GM19099 (cell line): ENCODE data around the gene SRRM5.

Experiments
- POLR2A ChIP-seq: IDR thresholded peaks from 3 replicates; pipeline ENCODE4 v1.6.1; 2011; ENCODE audit warnings: low read depth; ENCODE audit not compliant: insufficient read length; ENCODE audit errors: extremely low read depth

The SRRM5 gene, protein sequence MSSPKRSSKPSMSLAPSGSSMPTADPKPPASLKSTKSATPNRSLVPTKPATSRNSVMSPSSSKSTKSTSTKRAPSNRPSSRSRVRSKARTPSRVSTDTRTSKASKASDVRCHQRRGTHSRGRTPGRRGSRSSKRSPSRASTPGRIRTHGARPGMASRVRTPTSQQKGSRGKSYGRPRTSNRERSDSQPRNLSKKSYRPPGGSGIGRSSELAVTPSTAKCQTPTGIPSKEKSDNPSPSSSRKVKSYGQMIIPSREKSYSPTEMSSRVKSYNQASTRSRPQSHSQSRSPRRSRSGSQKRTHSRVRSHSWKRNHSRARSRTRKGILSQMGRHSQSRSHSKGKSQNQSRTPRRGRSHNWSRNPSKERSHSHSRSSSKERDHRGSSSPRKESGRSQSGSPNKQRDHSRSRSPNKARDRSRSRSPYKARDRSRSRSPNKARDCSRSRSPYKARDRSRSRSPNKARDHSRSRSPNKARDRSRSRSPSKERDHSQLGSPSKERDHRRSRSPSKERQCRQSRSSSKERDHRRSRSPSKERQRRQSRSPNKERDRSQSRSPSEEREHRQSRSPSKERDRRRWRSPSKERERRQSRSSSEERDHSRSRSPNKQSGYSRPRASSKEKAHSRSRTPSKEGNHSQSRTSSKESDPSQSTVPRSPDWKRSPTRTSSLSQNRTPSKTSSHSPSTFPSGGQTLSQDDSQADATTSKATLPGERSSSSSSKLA

DNA sequence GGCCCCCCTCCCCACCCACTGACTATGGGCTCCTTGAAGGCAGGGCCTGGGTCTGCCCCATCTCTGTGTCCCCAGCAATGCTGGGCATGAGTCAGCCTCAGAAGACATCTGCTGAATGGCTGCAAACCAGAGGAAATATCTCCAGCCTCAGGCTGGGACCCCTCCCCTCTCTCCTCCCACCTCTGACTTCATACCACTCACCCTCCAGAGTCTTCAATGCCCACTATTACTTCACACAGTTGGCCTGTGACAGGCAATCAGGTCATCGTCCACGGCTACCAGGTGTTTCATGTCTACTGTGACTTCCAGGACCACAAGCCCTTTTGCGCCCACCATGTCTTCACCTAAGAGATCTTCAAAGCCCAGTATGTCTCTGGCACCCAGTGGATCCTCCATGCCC lies at the start of gene SRRM5:
Gene SRRM5 (plus strand): TSS at position 301 of the 400 bp plus-strand sequence. CDS start 34 bp downstream, at position 335.
- TF ChIP-seq POLR2A, result no peak

- no peak for TF ChIP-seq POLR2A
These were observed 49.6 kb upstream of the SRRM5 start for GRCh38 chr19:43562226-43562697.

DNA sequence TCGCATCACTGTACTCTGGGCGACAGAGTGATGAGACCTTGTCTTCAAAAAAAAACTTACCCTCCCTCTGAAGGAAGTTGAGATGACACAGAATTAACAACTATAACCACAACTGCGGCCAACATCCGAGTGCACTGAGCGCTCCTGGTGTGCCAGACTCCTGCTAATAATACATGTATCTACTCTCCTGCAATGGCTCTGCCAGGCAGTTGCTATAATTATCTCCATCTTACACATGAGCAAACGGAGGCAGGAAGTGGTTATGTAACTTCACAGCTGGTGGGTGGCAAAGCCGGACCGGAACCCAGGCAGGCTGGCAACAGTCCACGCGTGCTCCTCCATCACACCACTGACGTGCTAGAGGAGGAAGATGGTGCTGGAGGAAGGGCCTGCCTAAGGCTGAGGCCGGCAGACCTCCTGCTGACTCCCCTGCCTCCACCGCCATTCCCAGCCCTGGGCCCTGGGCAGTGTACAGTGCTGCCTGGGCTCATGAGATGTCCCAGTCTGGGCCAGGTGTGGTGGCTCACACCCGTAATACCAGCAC lies 49.1 kb upstream of the SRRM5 start:
- no peak for TF ChIP-seq POLR2A

DNA sequence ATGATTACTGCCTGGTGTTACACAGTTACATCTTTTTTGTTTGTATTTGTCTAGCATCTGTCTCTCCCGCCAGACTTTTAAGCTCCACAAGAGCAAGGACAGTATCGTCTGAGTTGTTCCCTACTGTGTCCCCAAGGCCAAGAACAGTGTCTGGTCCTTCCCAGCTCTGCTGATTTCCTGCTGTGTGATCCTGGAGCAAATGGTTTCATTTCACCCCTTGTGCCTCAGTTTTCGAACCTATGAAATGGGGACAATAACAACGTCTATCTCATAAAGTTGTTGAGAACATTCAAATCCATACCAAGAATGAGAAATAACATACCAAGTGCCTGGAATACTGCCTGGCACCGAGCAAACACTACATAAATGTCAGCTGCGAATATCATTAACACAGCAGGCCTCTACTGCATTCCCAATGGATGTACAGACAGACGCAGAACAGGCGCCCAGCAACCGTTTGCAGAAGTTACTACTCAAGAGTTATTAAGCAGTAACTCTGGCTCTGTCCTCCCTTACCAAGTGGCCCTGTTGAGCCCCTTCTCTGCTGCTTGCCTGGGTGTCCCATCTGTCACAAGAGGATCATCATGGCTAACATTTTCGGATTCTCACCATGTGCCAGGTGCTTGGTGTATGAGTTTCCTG lies 48.0 kb upstream of the SRRM5 start:
- TF ChIP-seq POLR2A, result no peak

- TF ChIP-seq POLR2A, result no peak
These were observed 47.1 kb upstream of the SRRM5 start for GRCh38 chr19:43564800-43565199.

DNA sequence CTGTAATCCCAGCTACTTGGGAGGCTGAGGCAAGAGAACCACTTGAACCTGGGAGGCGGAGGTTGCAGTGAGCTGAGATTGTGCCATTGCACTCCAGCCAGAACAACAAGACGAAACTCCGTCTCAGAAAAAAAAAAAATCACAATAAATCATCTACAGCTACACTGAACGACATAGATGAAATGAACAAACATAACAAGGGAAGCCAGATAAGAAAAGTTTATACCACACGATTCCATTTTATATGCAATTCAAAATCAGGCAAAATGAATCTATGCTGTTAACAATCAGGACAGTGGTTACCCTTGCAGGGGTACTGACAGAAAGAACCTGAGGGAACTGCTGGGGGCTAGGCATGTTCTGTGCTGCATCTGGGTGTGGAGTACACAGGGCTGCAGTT lies 42.2 kb upstream of the SRRM5 start:
- no peak for TF ChIP-seq POLR2A

DNA sequence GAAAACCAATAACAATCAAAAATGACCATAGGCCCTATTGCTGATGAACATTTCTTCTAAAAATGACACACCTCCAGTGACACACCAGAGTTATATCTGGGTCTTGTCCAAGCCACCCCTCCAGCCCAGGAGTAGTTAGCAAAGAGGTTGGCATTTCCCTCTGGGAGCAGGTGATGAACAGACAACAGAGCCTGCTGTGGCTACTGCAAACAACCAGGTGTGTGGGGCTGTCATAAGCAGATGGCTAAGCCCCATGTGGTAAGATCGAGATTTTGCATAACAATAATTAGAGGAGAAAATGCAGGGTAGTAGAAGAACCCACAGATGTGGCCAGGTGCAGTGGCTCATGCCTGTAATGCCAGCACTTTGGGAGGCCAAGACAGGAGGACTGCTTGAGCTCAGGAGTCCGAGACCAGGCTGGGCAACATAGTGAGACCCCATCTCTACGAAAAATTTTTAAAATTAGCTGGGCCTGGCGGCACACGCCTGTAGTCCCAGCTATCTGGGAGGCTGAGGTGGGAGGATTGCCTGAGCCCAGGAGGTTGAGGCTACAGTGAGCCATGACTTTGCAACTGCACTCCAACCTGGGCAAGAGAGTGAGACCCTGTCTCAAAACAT lies 41.6 kb upstream of the SRRM5 start:
- TF ChIP-seq POLR2A, result no peak

DNA sequence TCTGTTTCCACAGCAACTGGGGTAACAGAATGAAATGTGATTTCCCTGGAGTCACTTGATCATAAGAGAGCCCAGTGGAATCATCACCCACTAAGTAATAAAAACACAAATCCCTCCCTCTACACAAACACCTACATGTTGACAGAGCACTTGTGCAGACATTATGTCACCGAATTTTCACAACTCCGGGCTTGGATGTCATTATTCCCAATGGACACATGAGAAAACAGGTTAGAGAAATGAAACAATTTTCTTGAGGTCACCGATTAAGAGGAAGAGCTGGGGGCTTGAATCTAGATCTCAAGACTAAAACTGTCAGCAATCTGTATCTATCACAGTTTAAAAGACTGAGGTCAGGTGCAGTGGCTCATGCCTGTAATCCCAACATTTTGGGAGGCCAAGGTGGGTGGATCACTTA lies 39.7 kb upstream of the SRRM5 start:
- no peak for TF ChIP-seq POLR2A

- no peak for TF ChIP-seq POLR2A
These were observed 37.3 kb upstream of the SRRM5 start for GRCh38 chr19:43574424-43575155.

DNA sequence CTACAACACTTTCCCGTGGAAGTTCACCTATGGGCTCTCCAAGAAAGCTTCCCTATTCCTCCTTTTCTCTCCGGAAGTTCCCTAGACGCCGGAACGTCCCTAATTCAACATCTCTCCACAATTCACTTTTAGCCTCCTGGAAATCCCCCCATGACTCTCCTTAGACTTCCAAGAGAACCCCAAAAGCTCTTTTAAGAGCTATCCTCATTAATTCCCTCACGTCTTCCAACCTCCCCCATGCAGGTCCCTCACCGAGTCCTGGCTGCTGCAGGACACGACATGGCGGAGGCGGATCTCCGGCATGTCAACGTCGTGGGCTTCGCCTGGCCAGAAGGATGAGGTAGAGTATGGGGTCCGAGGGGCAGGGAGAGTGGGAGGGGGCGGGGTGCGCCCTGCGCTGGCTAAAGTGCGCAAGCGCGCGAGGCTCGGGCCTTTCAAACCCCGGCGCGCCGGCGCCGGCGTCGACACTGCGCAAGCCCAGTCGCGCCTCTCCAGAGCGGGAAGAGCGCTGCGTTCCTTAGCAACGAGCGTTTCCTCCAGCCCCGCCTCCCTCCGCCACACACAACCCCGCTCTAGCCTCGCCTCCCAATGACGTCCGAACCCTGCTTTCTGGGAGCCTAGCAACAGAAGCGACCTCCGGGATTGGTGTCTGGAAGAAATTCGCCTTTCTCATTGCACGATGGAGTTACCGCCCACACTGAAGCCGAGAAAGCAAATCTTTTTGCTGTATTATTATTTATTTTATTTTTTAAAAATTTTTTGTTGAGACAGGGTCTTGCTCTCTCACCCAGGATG lies 36.5 kb upstream of the SRRM5 start, which contains the start of the genes PINLYP and XRCC1:
Gene PINLYP (plus strand): TSS at position 646 of the 795 bp plus-strand sequence. CDS start 1,391 bp downstream, outside the sequence.
Gene XRCC1 (minus strand): TSS at position 372 of the 795 bp plus-strand sequence. CDS start 69 bp downstream, at position 303.
- TF ChIP-seq POLR2A, result peak; percentile 66

DNA sequence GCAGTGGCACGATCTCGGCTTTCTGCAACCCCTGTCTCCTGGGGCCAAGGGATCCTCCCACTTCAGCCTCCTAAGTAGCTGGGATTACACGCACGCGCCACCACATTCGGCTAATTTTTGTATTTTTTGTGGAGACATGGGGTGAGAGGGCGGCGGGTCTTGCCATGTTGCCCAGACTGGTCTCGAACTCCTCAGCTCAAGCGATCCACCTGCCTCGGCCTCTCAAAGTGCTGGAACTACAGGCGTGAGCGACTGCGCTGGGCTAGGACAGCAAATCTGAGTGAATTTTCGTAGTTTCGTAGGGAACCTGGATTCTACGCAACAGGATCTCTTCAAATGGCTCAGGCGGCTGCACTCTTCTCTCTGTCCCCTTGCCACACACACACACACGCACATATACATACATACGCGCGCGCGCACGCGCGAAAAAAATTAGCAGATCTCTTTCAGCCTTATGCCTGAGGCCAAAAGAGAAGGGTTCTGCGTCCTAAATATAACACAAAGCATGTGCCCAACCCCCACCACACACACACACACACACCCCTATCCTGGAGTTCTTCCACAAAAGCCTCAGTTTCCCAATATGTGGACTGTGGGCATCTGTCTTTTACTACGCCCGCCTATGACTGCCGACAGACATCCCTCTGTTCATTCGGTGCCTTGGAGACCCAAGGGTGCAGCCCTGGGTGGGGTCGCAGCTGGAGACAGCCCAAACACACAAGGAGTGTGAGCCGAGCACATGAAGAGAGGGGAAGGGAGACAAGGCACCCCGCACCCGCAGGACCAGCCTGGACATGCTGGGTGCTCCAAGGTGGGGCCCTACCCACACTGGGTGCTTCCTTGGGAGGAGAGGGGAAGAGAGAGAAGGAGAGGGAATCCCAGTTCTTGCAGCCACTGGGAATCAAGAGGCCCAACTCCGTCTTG lies 35.7 kb upstream of the SRRM5 start:
- no peak for TF ChIP-seq POLR2A

GRCh38 chr19:43578787-43579186 lies 33.1 kb upstream of the SRRM5 start:
- no peak for TF ChIP-seq POLR2A

GRCh38 chr19:43581467-43581866 lies 30.4 kb upstream of the SRRM5 start:
- no peak for TF ChIP-seq POLR2A

- no peak for TF ChIP-seq POLR2A
These were observed 29.4 kb upstream of the SRRM5 start for GRCh38 chr19:43582495-43582894.
